K562 (cell line): Measurements from ENCODE around the gene ZNF581. TPM values are rescaled to one million over a fixed set of nuclear protein-coding genes. Genes with fewer than 3 reads are reported as not detected.

Experiments used
- ATAC-seq: fragments of 200-7000 bp; cut with Tn5 transposase; 3 replicates; pipeline ENCODE4 v1.9.1; 2020; ENCODE audit warnings: moderate library complexity
- BruUV-seq: library from RNA; stranded (reverse); fragments of 400-500 nt; replicated peaks from 2 replicates; lab custom pipeline; 2021; lab: Mats Ljungman, UMichigan
- CTCF ChIA-PET: fragments of 300-600 bp; formaldehyde crosslinking; extraction: SDS; loops from one replicate; lab custom pipeline; 2021; ENCODE audit warnings: low intra/inter-chr PET ratio; lab: Yijun Ruan, JAX
- POLR2A ChIA-PET: fragments of 300-600, 350-650 bp; sonication (Branson Sonifier 250); formaldehyde crosslinking; extraction: SDS; loops from one replicate; lab custom pipeline; 2021; ENCODE audit warnings: antibody characterized with exemption, inconsistent platforms; lab: Yijun Ruan, JAX
- DNase-seq, 4 experiments: peaks; one replicate each; pipeline versions ENCODE4 v3.0.0 to v3.0.0-alpha.2; 2011 to 2018; ENCODE audit warnings: low spot score in 3 of 4, mixed read lengths in 3 of 4; ENCODE audit errors: extremely low read depth in 1 of 4
- FAIRE-seq: peaks from 2 replicates; lab custom pipeline; 2011; peaks lifted over from hg19 to GRCh38; lab: Jason Lieb, UNC
- H2AFZ ChIP-seq: 2 replicates; pipeline ENCODE4 v1.6.0; 2011; ENCODE audit warnings: low read depth, low read length, control low read depth, inconsistent platforms
- H3K27ac ChIP-seq: fragments of 200-600 bp; 3 replicates; pipeline ENCODE4 v1.8.0; 2011; ENCODE audit warnings: low read depth, mild to moderate bottlenecking, control low read depth, inconsistent platforms, low read length, moderate library complexity, mixed read lengths; ENCODE audit errors: extremely low read depth
- H3K27me3 ChIP-seq, 2 experiments: fragments of 300-600 bp in 1 of 2; 2 replicates in 1 of 2; 3 replicates in 1 of 2; pipeline versions ENCODE4 v1.6.0 to v1.8.0; 2011; ENCODE audit warnings: inconsistent platforms in 2 of 2, low read length in 2 of 2, mild to moderate bottlenecking in 1 of 2, mixed read lengths in 1 of 2, moderate library complexity in 1 of 2; ENCODE audit not compliant: control insufficient read depth in 2 of 2, insufficient read depth in 2 of 2
- H3K36me3 ChIP-seq: fragments of 300-600 bp; 3 replicates; pipeline ENCODE4 v1.8.0; 2011; ENCODE audit warnings: mild to moderate bottlenecking, low read length, inconsistent platforms; ENCODE audit not compliant: control insufficient read depth, insufficient read depth
- H3K4me1 ChIP-seq, 2 experiments: fragments of 200-600 bp in 1 of 2; replicated peaks in 1 of 2; 2 replicates in 1 of 2; 3 replicates in 1 of 2; pipeline versions ENCODE4 v1.5.1 to v1.8.0; 2011; ENCODE audit warnings: inconsistent platforms in 2 of 2, low read length in 2 of 2, mild to moderate bottlenecking in 1 of 2, mixed read lengths in 1 of 2, moderate library complexity in 1 of 2; ENCODE audit not compliant: control insufficient read depth in 2 of 2, insufficient read depth in 2 of 2
- H3K4me2 ChIP-seq: 2 replicates; pipeline ENCODE4 v1.6.1; 2011; ENCODE audit warnings: low read length, control low read depth, inconsistent platforms, mixed read lengths; ENCODE audit not compliant: insufficient read depth
- H3K4me3 ChIP-seq: fragments of 200-600 bp; sonication (generic), shearing (Covaris generic); 2 replicates; pipeline ENCODE4 v1.5.1; 2016; ENCODE audit warnings: control low read depth, inconsistent platforms
- H3K79me2 ChIP-seq: fragments of 200-600 bp; 3 replicates; pipeline ENCODE4 v1.8.0; 2011; ENCODE audit warnings: low read length, inconsistent platforms; ENCODE audit not compliant: control insufficient read depth, insufficient read depth
- H3K9ac ChIP-seq, 2 experiments: 2 replicates each; pipeline versions ENCODE4 v1.6.0 to v1.6.1; 2011; ENCODE audit warnings: low read depth in 2 of 2, low read length in 2 of 2, control low read depth in 1 of 2, inconsistent platforms in 1 of 2, mild to moderate bottlenecking in 1 of 2, mixed read lengths in 1 of 2; ENCODE audit not compliant: insufficient read depth in 1 of 2
- H3K9me1 ChIP-seq: one replicate; pipeline ENCODE4 v1.6.0; 2011; ENCODE audit warnings: inconsistent platforms, mild to moderate bottlenecking, low read length, moderate library complexity; ENCODE audit not compliant: control insufficient read depth, insufficient read depth
- H3K9me3 ChIP-seq: replicated peaks from 2 replicates; pipeline ENCODE4 v1.5.1; 2011; ENCODE audit warnings: low read depth, low read length, inconsistent platforms; ENCODE audit not compliant: control insufficient read depth, insufficient read depth
- H4K20me1 ChIP-seq: replicated peaks from 2 replicates; pipeline ENCODE4 v1.6.1; 2011; ENCODE audit warnings: low read length, inconsistent platforms, mixed read lengths; ENCODE audit not compliant: control insufficient read depth, insufficient read depth
- ATF2 ChIP-seq: sonication (generic); formaldehyde crosslinking; IDR thresholded peaks from 2 replicates; pipeline ENCODE4 v1.8.1; 2022; ENCODE audit warnings: missing genetic modification reagents
- GATA2 ChIP-seq: sonication (generic); formaldehyde crosslinking; IDR thresholded peaks from 2 replicates; pipeline ENCODE4 v1.4.0; 2020; ENCODE audit warnings: mild to moderate bottlenecking, missing genetic modification reagents
- LCOR ChIP-seq: sonication (generic); formaldehyde crosslinking; IDR thresholded peaks from 2 replicates; pipeline ENCODE4 v1.8.0; 2022; ENCODE audit warnings: mild to moderate bottlenecking, missing genetic modification reagents
- NR2C2 ChIP-seq, 2 experiments: fragments of 200-800 bp in 1 of 2; sonication (Bioruptor generic) in 1 of 2; sonication (generic) in 1 of 2; formaldehyde crosslinking in 1 of 2; IDR thresholded peaks; 2 replicates each; pipeline versions ENCODE4 v1.6.1 to v1.8.0; 2016 to 2022; ENCODE audit warnings: mild to moderate bottlenecking in 1 of 2, missing compliant biosample characterization in 1 of 2, missing genetic modification characterization in 1 of 2, missing genetic modification reagents in 1 of 2
- POLR2G ChIP-seq: fragments of 200-400 bp; formaldehyde crosslinking; IDR thresholded peaks from 2 replicates; pipeline ENCODE4 v1.6.1; 2017; ENCODE audit warnings: low read depth, mild to moderate bottlenecking, antibody characterized with exemption, low read length, moderate library complexity
- RBFOX2 ChIP-seq: fragments of 200-400 bp; formaldehyde crosslinking; IDR thresholded peaks from 2 replicates; pipeline ENCODE4 v1.6.1; 2017; ENCODE audit warnings: low read depth, mild to moderate bottlenecking, low read length, moderate library complexity
- RBM22 ChIP-seq: fragments of 200-400 bp; formaldehyde crosslinking; IDR thresholded peaks from 2 replicates; pipeline ENCODE4 v1.6.1; 2018; ENCODE audit warnings: low read length, low read depth; ENCODE audit not compliant: poor library complexity, severe bottlenecking
- SUPT5H ChIP-seq: fragments of 450-650 bp; IDR thresholded peaks from 2 replicates; pipeline ENCODE4 v1.6.1; 2016
- TSC22D4 ChIP-seq: fragments of 450-650 bp; IDR thresholded peaks from 2 replicates; pipeline ENCODE4 v1.6.1; 2016; ENCODE audit warnings: missing genetic modification characterization, missing biosample characterization, control low read depth
- WGBS: fragments of 100-300 bp; shearing (Covaris generic); methylation state at CpG from one replicate; pipeline ENCODE4 v1.1.6; 2016; ENCODE audit warnings: low coverage, mixed read lengths; ENCODE audit not compliant: insufficient coverage; ENCODE audit errors: missing lambda C conversion rate; 5-methylcytosine and 5-hydroxymethylcytosine counted together
- in situ Hi-C: fragments of 300-500 bp; cut with MboI; formaldehyde crosslinking; loops from 4 replicates; pipeline ENCODE4 v1.15.0; 2018; ENCODE audit warnings: inconsistent platforms, mixed read lengths
- intact Hi-C: fragments of 100-400 bp; cut with micrococcal nuclease; formaldehyde crosslinking; loops from 2 replicates; pipeline ENCODE4 v1.14.2; 2022
- polyA plus RNA-seq, 8 experiments: library from polyadenylated mRNA; depleted of rRNA in 4 of 8; stranded (reverse) in 5 of 8; unstranded in 3 of 8; fragments of >200 nt; fragmentation: Nextera tagmentation in 2 of 8; fragmentation: Illumina TruSeq in 1 of 8; extraction: Ambion mirVana in 2 of 8; extraction: Trizol in 1 of 8; gene quantifications; 2 replicates each; pipeline versions ENCODE4 v1.2.1 to v1.2.3, GENCODE V29; 2011 to 2014; ENCODE audit warnings: inconsistent platforms in 1 of 8, missing spikeins in 1 of 8
- total RNA-seq, 7 experiments: library from RNA; depleted of rRNA in 6 of 7; stranded (reverse); fragments of >200 nt in 6 of 7; fragmentation: Illumina TruSeq in 2 of 7; extraction: Trizol in 2 of 7; gene quantifications; 2 replicates each; pipeline versions ENCODE4 v1.2.1 to v1.2.3, GENCODE V29; 2011 to 2021; ENCODE audit warnings: low replicate concordance in 1 of 7

ZNF581 gene
- total and polyA plus RNA-seq, 9 of the 15 experiments (the other 6 are each of a cell fraction or from before 2014, with no cell fraction given), result 2.4 to 39.4 (median 15.4) TPM

- no peak overlapping the region for H3K27ac ChIP-seq
- H4K20me1 ChIP-seq, result peaks cover 62% of the 10 kb centered on the region
- no TSS peak for BruUV-seq
Measured at GRCh38 chr19:55667006-55667381, 23.5 kb downstream of the ZNF581 start.

GRCh38 chr19:55667511-55667910 is 24.1 kb downstream of the ZNF581 start:
- no TSS peak for BruUV-seq
- intact Hi-C loops (no loop called here), in situ Hi-C loops (no loop called here)

More at GRCh38 chr19:55667006-55667381, 23.5 kb downstream of the ZNF581 start:
- FAIRE-seq, result no peak
- peaks cover 96% of the 10 kb centered on the region for H3K36me3 ChIP-seq
- peak; percentile 26; the same call in 1 of the 2 replicates for TF ChIP-seq SUPT5H
- TF ChIP-seq TSC22D4 (tag), result no peak
- H3K79me2 ChIP-seq, result peaks cover 84% of the 10 kb centered on the region
- H2AFZ ChIP-seq, result no peak overlapping the region
- no peak for DNase-seq
- intact Hi-C loops (no loop called here), in situ Hi-C loops (no loop called here)
- no peak for ATAC-seq
- 96% methylated on average over 3 of the region's 4 CpGs for WGBS
- H3K9me1 ChIP-seq, result peaks cover 9% of the 10 kb centered on the region
- POLR2A ChIA-PET, result interaction anchor here (3.1 to 3.3 kb wide), 2 partner anchors 10 to 12 kb away, joined by 11 to 21 read pairs; partner anchors contain the start of gene U2AF2
- no peaks in the 10 kb centered on the region for H3K9me3 ChIP-seq
- H3K4me3 ChIP-seq, result no peak overlapping the region
- H3K9ac ChIP-seq, result no peak overlapping the region
- peaks cover 5 to 28% of the 10 kb centered on the region in 2 experiments; a peak in 4 of 5 replicates for H3K4me1 ChIP-seq
- no peaks in the 10 kb centered on the region for H3K27me3 ChIP-seq
- H3K4me2 ChIP-seq, result no peak overlapping the region
- CTCF ChIA-PET, result no interaction called here

More at GRCh38 chr19:55667511-55667910, 24.1 kb downstream of the ZNF581 start:
- no peak overlapping the region for H2AFZ ChIP-seq
- H3K9me1 ChIP-seq, result peaks cover 9% of the 10 kb centered on the region
- no peaks in the 10 kb centered on the region for H3K27me3 ChIP-seq
- H4K20me1 ChIP-seq, result peaks cover 61% of the 10 kb centered on the region
- no peak overlapping the region for H3K27ac ChIP-seq
- POLR2A ChIA-PET, result interaction anchor here (3.1 to 3.3 kb wide), 2 partner anchors 10 to 13 kb away, joined by 11 to 21 read pairs; partner anchors contain the start of gene U2AF2
- WGBS, result 97% methylated on average over 9 of the region's 12 CpGs
- H3K4me3 ChIP-seq, result no peak overlapping the region
- DNase-seq (no peak), ATAC-seq (no peak), FAIRE-seq (no peak)
- 0 out of 4 replicates have a peak overlapping the region, but pooled peaks of 1 of the 2 experiments have one; percentile 41 for H3K9ac ChIP-seq
- H3K36me3 ChIP-seq, result peaks cover 95% of the 10 kb centered on the region
- CTCF ChIA-PET, result no interaction called here
- H3K4me2 ChIP-seq, result no peak overlapping the region
- no peaks in the 10 kb centered on the region for H3K9me3 ChIP-seq
- TF ChIP-seq SUPT5H, result 0 out of 2 replicates have a peak, but pooled peaks have one; percentile 33
- no peak for TF ChIP-seq NR2C2 (CRISPR knock-in tag; IDR thresholded peaks at IDR 0.05)
- TF ChIP-seq NR2C2 (tag; IDR thresholded peaks at IDR 0.05), result no peak
- TF ChIP-seq GATA2, result no peak
- peak; percentile 45 for TF ChIP-seq RBM22
- TF ChIP-seq RBFOX2, result peak; percentile 50
- peak; percentile 40 for TF ChIP-seq POLR2G
- no peak for TF ChIP-seq ATF2 (CRISPR knock-in tag)
- no peak for TF ChIP-seq LCOR (CRISPR knock-in tag)
- peaks cover 85% of the 10 kb centered on the region for H3K79me2 ChIP-seq
- peaks cover 10 to 28% of the 10 kb centered on the region in 2 experiments; a peak in 4 of 5 replicates for H3K4me1 ChIP-seq
